GM18505 (cell line): ENCODE results near the gene RPLP2.

ENCODE experiments used
- ATAC-seq: cut with Tn5 transposase; IDR thresholded peaks from one replicate; pipeline ENCODE4 v1.9.1; 2021; ENCODE audit not compliant: unreplicated experiment
- POLR2A ChIP-seq: IDR thresholded peaks from 4 replicates; pipeline ENCODE4 v1.6.1; 2011; ENCODE audit warnings: borderline replicate concordance; ENCODE audit not compliant: insufficient read depth, insufficient read length; ENCODE audit errors: extremely low read depth

The RPLP2 gene

GRCh38 chr11:779955-780532, 29.7 kb upstream of the RPLP2 start:
- no peak for TF ChIP-seq POLR2A
- ATAC-seq = no peak

- no peak for TF ChIP-seq POLR2A
- no peak for ATAC-seq
These were observed 27.2 kb upstream of the RPLP2 start for GRCh38 chr11:782264-783174.

GRCh38 chr11:783581-784015, 26.2 kb upstream of the RPLP2 start:
- TF ChIP-seq POLR2A = no peak
- no peak for ATAC-seq

- peak; percentile 8 for TF ChIP-seq POLR2A
- ATAC-seq = no peak
These were observed 23.3 kb upstream of the RPLP2 start for GRCh38 chr11:786235-787083.

GRCh38 chr11:787084-787675, 22.6 kb upstream of the RPLP2 start:
- TF ChIP-seq POLR2A = no peak

GRCh38 chr11:788009-788640, 21.6 kb upstream of the RPLP2 start:
- ATAC-seq = no peak
- TF ChIP-seq POLR2A = no peak

More at GRCh38 chr11:787084-787675, 22.6 kb upstream of the RPLP2 start:
- no peak for ATAC-seq

- TF ChIP-seq POLR2A = no peak
- ATAC-seq = no peak
These were observed 20.5 kb upstream of the RPLP2 start for GRCh38 chr11:788953-789940.

GRCh38 chr11:789943-790342, 19.8 kb upstream of the RPLP2 start, which contains the start of gene CEND1:
TSS of gene CEND1 (minus strand) at chr11:790090. CDS start at chr11:788576, 1,514 bp downstream.
- no peak for TF ChIP-seq POLR2A
- no peak for ATAC-seq

GRCh38 chr11:790721-791564, 18.8 kb upstream of the RPLP2 start:
- TF ChIP-seq POLR2A = no peak
- no peak for ATAC-seq

- no peak for TF ChIP-seq POLR2A
- no peak for ATAC-seq
These were observed 17.9 kb upstream of the RPLP2 start for GRCh38 chr11:791658-792534.

GRCh38 chr11:792535-792821, 17.3 kb upstream of the RPLP2 start:
- no peak for TF ChIP-seq POLR2A
- ATAC-seq = no peak

- TF ChIP-seq POLR2A = no peak
- no peak for ATAC-seq
These were observed 16.9 kb upstream of the RPLP2 start for GRCh38 chr11:792873-793272.
